Endodermal cell (in vitro differentiated cells): ENCODE results near the gene NRG2. TPM values are rescaled to one million over a fixed set of nuclear protein-coding genes. Genes with fewer than 3 reads are reported as not detected.

Experiments
- DNase-seq: peaks from one replicate; pipeline ENCODE4 v3.0.0-alpha.2; 2017
- H3K27ac ChIP-seq: 2 replicates; pipeline ENCODE4 v1.5.1; 2013; ENCODE audit warnings: mild to moderate bottlenecking, low read depth, low read length, moderate library complexity
- H3K27me3 ChIP-seq: 2 replicates; pipeline ENCODE4 v1.6.1; 2013; ENCODE audit warnings: mild to moderate bottlenecking, low read length, moderate library complexity; ENCODE audit not compliant: insufficient read depth, control insufficient read depth, poor library complexity, severe bottlenecking
- H3K36me3 ChIP-seq: 2 replicates; pipeline ENCODE4 v1.7.0; 2013; ENCODE audit warnings: mild to moderate bottlenecking, low read length, moderate library complexity; ENCODE audit not compliant: control insufficient read depth, insufficient read depth
- H3K4me1 ChIP-seq: one replicate; pipeline ENCODE4 v1.7.0; 2013; ENCODE audit warnings: low read length; ENCODE audit not compliant: control insufficient read depth, insufficient read depth
- H3K4me3 ChIP-seq: 2 replicates; pipeline ENCODE4 v1.5.1; 2013; ENCODE audit warnings: mild to moderate bottlenecking, low read length, moderate library complexity
- H3K9ac ChIP-seq: 2 replicates; pipeline ENCODE4 v1.6.1; 2013; ENCODE audit warnings: mild to moderate bottlenecking, low read length, moderate library complexity; ENCODE audit not compliant: poor library complexity, severe bottlenecking; ENCODE audit errors: extremely low read depth
- H3K9me3 ChIP-seq: 2 replicates; pipeline ENCODE4 v1.6.1; 2013; ENCODE audit warnings: mild to moderate bottlenecking, low read length, moderate library complexity; ENCODE audit not compliant: control insufficient read depth
- H3K27ac Mint-ChIP-seq: 2 replicates; pipeline ENCODE4 v1.8.0; 2020; ENCODE audit warnings: mixed read lengths
- H3K27me3 Mint-ChIP-seq: 2 replicates; pipeline ENCODE4 v1.8.0; 2021; ENCODE audit warnings: mild to moderate bottlenecking, mixed read lengths; ENCODE audit not compliant: insufficient read depth
- H3K36me3 Mint-ChIP-seq: 2 replicates; pipeline ENCODE4 v1.8.0; 2020; ENCODE audit warnings: low read depth, mixed read lengths
- H3K4me1 Mint-ChIP-seq: 2 replicates; pipeline ENCODE4 v1.8.0; 2020; ENCODE audit warnings: mixed read lengths
- H3K4me3 Mint-ChIP-seq: 2 replicates; pipeline ENCODE4 v1.8.0; 2020; ENCODE audit warnings: mild to moderate bottlenecking, moderate library complexity, mixed read lengths
- H3K9me3 Mint-ChIP-seq: 2 replicates; pipeline ENCODE4 v1.8.0; 2020; ENCODE audit warnings: mild to moderate bottlenecking, mixed read lengths
- CTCF ChIP-seq: fragments of 200-600 bp; sonication (generic); conservative IDR thresholded peaks from 2 replicates; pipeline ENCODE4 v1.5.0; 2021; ENCODE audit warnings: antibody characterized with exemption, mild to moderate bottlenecking
- WGBS, 2 experiments: methylation state at CpG; one replicate each; pipeline versions ENCODE4 v1.1.5 to v1.1.7; 2013; ENCODE audit warnings: missing lambda C conversion rate in 2 of 2, mixed read lengths in 1 of 2; ENCODE audit not compliant: insufficient coverage in 1 of 2, insufficient read length in 1 of 2; 5-methylcytosine and 5-hydroxymethylcytosine counted together
- total RNA-seq, 2 donors: library from RNA; stranded (reverse); fragmentation: NEBNext Ultra II Directional in 1 of 2; extraction: Animal tissue kit (Norgen Biotek cat#: 25700) in 1 of 2; gene quantifications; 2 replicates in 1 of 2; 3 replicates in 1 of 2; pipeline ENCODE4 v1.2.1, GENCODE V29; 2021

The NRG2 gene
- total RNA-seq, 2 donors from 2014 or later = 10.8 to 12.5 TPM

GRCh38 chr5:140056880-140057279 is 13.8 kb upstream of the NRG2 start:
- H3K4me3 Mint-ChIP-seq = no peak overlapping the region
- no peak overlapping the region for H3K4me3 ChIP-seq
- peaks cover 73% of the 10 kb centered on the region for H3K27me3 ChIP-seq
- no peak overlapping the region for H3K27ac Mint-ChIP-seq
- no peaks in the 10 kb centered on the region for H3K9me3 Mint-ChIP-seq
- no peak for DNase-seq
- no peaks in the 10 kb centered on the region for H3K9me3 ChIP-seq
- H3K9ac ChIP-seq = no peak overlapping the region
- no peaks in the 10 kb centered on the region for H3K4me1 ChIP-seq
- no peak for TF ChIP-seq CTCF
- H3K27ac ChIP-seq = no peak overlapping the region
- no peaks in the 10 kb centered on the region for H3K4me1 Mint-ChIP-seq
- H3K27me3 Mint-ChIP-seq = no peaks in the 10 kb centered on the region
- WGBS, 2 experiments = 96% methylated on average over 1 of the region's 1 CpG; no CpG with 5 or more reads in 1 of the 2 experiments
- H3K36me3 Mint-ChIP-seq = no peaks in the 10 kb centered on the region
- H3K36me3 ChIP-seq = no peaks in the 10 kb centered on the region

- Mint-ChIP-seq H3K4me1 (no peaks in the 10 kb centered on the region), H3K9me3 (no peaks in the 10 kb centered on the region), H3K27ac (no peak overlapping the region), H3K36me3 (no peaks in the 10 kb centered on the region), H3K27me3 (peaks cover 8% of the 10 kb centered on the region), H3K4me3 (no peak overlapping the region)
- H3K4me3 ChIP-seq = no peak overlapping the region
- no peak overlapping the region for H3K9ac ChIP-seq
- no peaks in the 10 kb centered on the region for H3K4me1 ChIP-seq
- H3K27ac ChIP-seq = no peak overlapping the region
- peak; percentile 44 for DNase-seq
- H3K9me3 ChIP-seq = no peaks in the 10 kb centered on the region
- H3K27me3 ChIP-seq = peaks cover 78% of the 10 kb centered on the region
- H3K36me3 ChIP-seq = no peaks in the 10 kb centered on the region
- WGBS, 2 experiments = 52% methylated on average over 3 of the region's 3 CpGs; no CpG with 5 or more reads in 1 of the 2 experiments
- no peak for TF ChIP-seq CTCF
These were observed 12.1 kb upstream of the NRG2 start for GRCh38 chr5:140055152-140055551.

- Histone ChIP-seq H3K27ac (no peak overlapping the region), H3K27me3 (peaks cover 68% of the 10 kb centered on the region), H3K9ac (no peak overlapping the region), H3K36me3 (no peaks in the 10 kb centered on the region), H3K4me3 (no peak overlapping the region), H3K4me1 (no peaks in the 10 kb centered on the region), H3K9me3 (no peaks in the 10 kb centered on the region)
- no peaks in the 10 kb centered on the region for H3K9me3 Mint-ChIP-seq
- H3K27ac Mint-ChIP-seq = no peak overlapping the region
- DNase-seq = no peak
- no peaks in the 10 kb centered on the region for H3K36me3 Mint-ChIP-seq
- H3K4me3 Mint-ChIP-seq = no peak overlapping the region
- peaks cover 11% of the 10 kb centered on the region for H3K27me3 Mint-ChIP-seq
- H3K4me1 Mint-ChIP-seq = peaks cover 3% of the 10 kb centered on the region
- WGBS, 2 experiments = 87 to 89% methylated on average over 1 of the region's 1 CpG
- no peak for TF ChIP-seq CTCF
These were observed 11.1 kb upstream of the NRG2 start for GRCh38 chr5:140054086-140054689.
